ENCODE results near the gene TXNDC11.

GRCh38 chr16:11696266-11697012, 46.2 kb downstream of the TXNDC11 start:
- TF ChIP-seq CTCF (IDR thresholded peaks at IDR 0.05; ENCODE audit: insufficient read depth, low read length): no peak
- TF ChIP-seq POLR2AphosphoS5 (IDR thresholded peaks at IDR 0.05; ENCODE audit: low read depth): no peak

All from HL-60 (cell line).